Fibroblast of mammary gland (primary cell): Measurements from ENCODE around the gene HERPUD1.

Experiments
- DNase-seq: peaks from one replicate; pipeline ENCODE4 v3.0.0-alpha.2; 2010; ENCODE audit warnings: low read depth
- H3K4me3 ChIP-seq: 2 replicates; pipeline ENCODE4 v1.5.1; 2011; ENCODE audit warnings: low read depth, mild to moderate bottlenecking, low read length, moderate library complexity; ENCODE audit not compliant: control insufficient read depth
- TF ChIP-seq, protein P1 (sequence below): conservative IDR thresholded peaks from 2 replicates; pipeline ENCODE4 v1.5.1; 2011; ENCODE audit warnings: low read depth, low read length, inconsistent platforms; ENCODE audit not compliant: control insufficient read depth, insufficient read depth

Gene HERPUD1

GRCh38 chr16:56916571-56917403 is 15.2 kb upstream of the HERPUD1 start:
- H3K4me3 ChIP-seq: no peak overlapping the region
- no peak for DNase-seq
- TF ChIP-seq, protein P1, sequence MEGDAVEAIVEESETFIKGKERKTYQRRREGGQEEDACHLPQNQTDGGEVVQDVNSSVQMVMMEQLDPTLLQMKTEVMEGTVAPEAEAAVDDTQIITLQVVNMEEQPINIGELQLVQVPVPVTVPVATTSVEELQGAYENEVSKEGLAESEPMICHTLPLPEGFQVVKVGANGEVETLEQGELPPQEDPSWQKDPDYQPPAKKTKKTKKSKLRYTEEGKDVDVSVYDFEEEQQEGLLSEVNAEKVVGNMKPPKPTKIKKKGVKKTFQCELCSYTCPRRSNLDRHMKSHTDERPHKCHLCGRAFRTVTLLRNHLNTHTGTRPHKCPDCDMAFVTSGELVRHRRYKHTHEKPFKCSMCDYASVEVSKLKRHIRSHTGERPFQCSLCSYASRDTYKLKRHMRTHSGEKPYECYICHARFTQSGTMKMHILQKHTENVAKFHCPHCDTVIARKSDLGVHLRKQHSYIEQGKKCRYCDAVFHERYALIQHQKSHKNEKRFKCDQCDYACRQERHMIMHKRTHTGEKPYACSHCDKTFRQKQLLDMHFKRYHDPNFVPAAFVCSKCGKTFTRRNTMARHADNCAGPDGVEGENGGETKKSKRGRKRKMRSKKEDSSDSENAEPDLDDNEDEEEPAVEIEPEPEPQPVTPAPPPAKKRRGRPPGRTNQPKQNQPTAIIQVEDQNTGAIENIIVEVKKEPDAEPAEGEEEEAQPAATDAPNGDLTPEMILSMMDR: no peak

- TF ChIP-seq, protein P1: no peak
- DNase-seq: no peak
- H3K4me3 ChIP-seq: no peak overlapping the region
Measured at GRCh38 chr16:56918467-56919012, 13.4 kb upstream of the HERPUD1 start.

DNA sequence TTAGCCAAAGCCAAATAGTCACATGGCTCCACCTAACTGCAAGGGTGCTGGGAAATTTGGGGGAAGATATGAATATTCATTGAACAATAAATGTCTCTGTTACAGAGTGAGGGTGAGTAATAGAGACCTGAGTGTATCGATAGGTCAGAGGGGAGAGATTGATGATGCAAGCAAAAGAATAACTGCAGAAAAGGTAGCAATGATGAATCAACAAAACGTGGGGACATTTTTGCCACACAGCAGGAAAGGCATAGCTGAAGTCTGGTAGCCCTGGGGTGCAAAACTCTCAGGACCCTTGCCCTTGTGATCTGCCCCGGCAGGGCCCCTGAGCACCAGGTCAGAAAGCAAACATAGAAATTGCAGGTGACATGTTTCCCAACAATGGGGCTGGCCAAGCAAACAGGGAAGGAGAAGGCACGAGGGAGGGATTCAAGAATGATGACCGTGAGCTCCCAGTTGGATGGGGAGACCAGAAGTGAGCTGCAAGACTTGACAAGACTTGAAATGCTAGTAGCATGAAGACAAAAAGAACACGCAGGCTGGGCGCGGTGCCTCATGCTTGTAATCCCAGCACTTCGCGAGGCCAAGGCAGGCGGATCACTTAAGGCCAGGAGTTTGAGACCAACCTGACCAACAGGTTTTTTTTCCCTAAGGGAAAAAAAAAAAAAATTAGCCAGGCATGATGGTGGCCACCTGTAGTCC is 12.7 kb upstream of the HERPUD1 start:
- DNase-seq: no peak
- TF ChIP-seq, protein P1: no peak
- no peak overlapping the region for H3K4me3 ChIP-seq

- no peak for DNase-seq
- TF ChIP-seq, protein P1: no peak
- no peak overlapping the region for H3K4me3 ChIP-seq
Measured at GRCh38 chr16:56921571-56921970, 10.4 kb upstream of the HERPUD1 start.

DNA sequence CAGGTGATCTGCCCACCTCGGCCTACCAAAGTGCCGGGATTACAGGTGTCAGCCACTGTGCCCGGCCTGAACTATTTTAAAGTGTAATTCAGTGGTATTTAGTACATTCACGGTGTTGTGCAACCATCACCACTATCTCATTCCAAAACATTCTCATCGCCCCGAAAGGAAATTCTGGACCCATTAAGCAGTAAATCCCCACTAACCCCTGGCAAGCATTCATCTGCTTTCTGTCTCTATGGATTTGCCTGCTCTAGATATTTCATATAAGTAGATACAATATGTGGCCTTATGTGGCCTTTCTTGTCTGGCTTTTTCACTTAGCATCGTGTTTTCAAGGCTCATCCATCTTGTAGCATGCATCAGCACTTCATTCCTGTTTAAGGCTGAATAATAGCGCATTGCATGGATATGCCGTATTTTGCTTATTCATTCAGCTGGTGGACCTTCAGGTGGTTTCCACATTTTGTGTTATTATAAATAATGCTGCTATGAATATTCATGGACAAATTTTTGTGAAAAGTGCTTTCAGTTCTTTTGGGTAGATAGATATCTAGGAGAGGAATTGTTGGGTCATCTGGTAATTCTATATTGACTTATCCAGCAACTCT is 8.4 kb upstream of the HERPUD1 start:
- TF ChIP-seq, protein P1: no peak
- peak; percentile 21 for DNase-seq
- H3K4me3 ChIP-seq: no peak overlapping the region

DNA sequence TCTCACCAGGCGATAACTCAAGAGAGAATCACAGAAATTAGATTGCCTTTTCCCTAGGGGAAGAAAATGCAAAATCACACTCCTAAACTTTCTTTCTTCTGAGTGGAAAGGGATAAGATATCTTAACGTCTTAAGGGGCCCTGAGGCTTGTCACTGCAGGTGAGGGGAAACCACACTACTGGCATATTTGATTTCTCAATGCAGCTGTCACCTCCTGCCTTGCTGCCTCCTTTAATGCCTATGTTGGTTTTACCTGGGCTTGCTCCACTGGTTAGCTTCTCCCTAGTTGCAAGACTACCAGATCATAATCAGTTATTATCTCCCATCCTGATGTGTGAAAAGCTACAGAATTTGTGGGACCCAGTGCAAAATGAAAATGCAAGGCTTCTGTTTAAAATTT is 4.5 kb upstream of the HERPUD1 start:
- TF ChIP-seq, protein P1: no peak
- no peak for DNase-seq

More for the DNA sequence above, 4.5 kb upstream of the HERPUD1 start:
- H3K4me3 ChIP-seq: no peak overlapping the region
